Measurements from ENCODE around the gene YWHAQ.

Gene YWHAQ

GRCh38 chr2:9674891-9675414 lies 44.2 kb upstream of the YWHAQ start:
- no peak overlapping the region for H3K4me3 ChIP-seq (ENCODE audit: low read depth, low read length)
- DNase-seq (ENCODE audit: low read depth, low spot score): no peak
- CTCF ChIA-PET: interaction anchor here (0.9 to 1.6 kb wide), 4 partner anchors 10 to 96 kb away, joined by 3 to 6 read pairs (median 4); no protein-coding TSS in a partner anchor
- TF ChIP-seq CTCF (IDR thresholded peaks at IDR 0.05; ENCODE audit: insufficient read depth, low read length, missing control alignments): no peak
- POLR2A ChIA-PET: interaction anchor here (0.7 to 2.1 kb wide), 6 partner anchors 8 to 44 kb away, joined by 3 to 11 read pairs (median 4); partner anchors contain the start of gene YWHAQ

- ChIA-PET CTCF (no interaction called here), POLR2A (interaction anchor here (2.1 kb wide), 1 partner anchor 43 kb away, joined by 11 read pairs; the partner anchor contains the start of gene YWHAQ)
- H3K4me3 ChIP-seq (ENCODE audit: low read depth, low read length): no peak overlapping the region
- DNase-seq (ENCODE audit: low read depth, low spot score): no peak
- no peak for TF ChIP-seq CTCF (IDR thresholded peaks at IDR 0.05; ENCODE audit: insufficient read depth, low read length, missing control alignments)
Observed at GRCh38 chr2:9673914-9674481, 43.2 kb upstream of the YWHAQ start.

GRCh38 chr2:9668687-9669345 lies 38.0 kb upstream of the YWHAQ start:
- no peak overlapping the region for H3K4me3 ChIP-seq (ENCODE audit: low read depth, low read length)
- DNase-seq (ENCODE audit: low read depth, low spot score): no peak
- ChIA-PET CTCF (interaction anchor here (0.7 kb wide), 1 partner anchor 11 kb away, joined by 3 read pairs; no protein-coding TSS in a partner anchor), POLR2A (no interaction called here)
- TF ChIP-seq CTCF (IDR thresholded peaks at IDR 0.05; ENCODE audit: insufficient read depth, low read length, missing control alignments): no peak

GRCh38 chr2:9667826-9668225 lies 37.0 kb upstream of the YWHAQ start:
- DNase-seq (ENCODE audit: low read depth, low spot score): no peak
- POLR2A ChIA-PET: no interaction called here
- no peak for TF ChIP-seq CTCF (IDR thresholded peaks at IDR 0.05; ENCODE audit: insufficient read depth, low read length, missing control alignments)
- CTCF ChIA-PET: interaction anchor here (1.0 kb wide), 1 partner anchor 103 kb away, joined by 3 read pairs; no protein-coding TSS in a partner anchor
- H3K4me3 ChIP-seq (ENCODE audit: low read depth, low read length): no peak overlapping the region

GRCh38 chr2:9666306-9666705 lies 35.5 kb upstream of the YWHAQ start:
- no peak for DNase-seq (ENCODE audit: low read depth, low spot score)
- no peak for TF ChIP-seq CTCF (IDR thresholded peaks at IDR 0.05; ENCODE audit: insufficient read depth, low read length, missing control alignments)
- H3K4me3 ChIP-seq (ENCODE audit: low read depth, low read length): no peak overlapping the region
- CTCF ChIA-PET: interaction anchor here (1.1 to 1.5 kb wide), 2 partner anchors 37 to 104 kb away, joined by 3 to 4 read pairs; no protein-coding TSS in a partner anchor
- POLR2A ChIA-PET: interaction anchor here (0.7 to 2.2 kb wide), 3 partner anchors 9 to 53 kb away, joined by 3 to 11 read pairs (median 6); no protein-coding TSS in a partner anchor

- H3K4me3 ChIP-seq (ENCODE audit: low read depth, low read length): no peak overlapping the region
- no peak for TF ChIP-seq CTCF (IDR thresholded peaks at IDR 0.05; ENCODE audit: insufficient read depth, low read length, missing control alignments)
- DNase-seq (ENCODE audit: low read depth, low spot score): peak; percentile 88
- POLR2A ChIA-PET: interaction anchor here (1.6 to 2.2 kb wide), 2 partner anchors 9 kb away, joined by 6 to 11 read pairs; no protein-coding TSS in a partner anchor
- CTCF ChIA-PET: interaction anchor here (1.1 to 2.0 kb wide), 3 partner anchors 11 to 105 kb away, joined by 3 to 4 read pairs (median 4); no protein-coding TSS in a partner anchor
Observed at GRCh38 chr2:9665898-9666297, 35.1 kb upstream of the YWHAQ start.
